ENCODE results near the gene KLF6. TPM values are rescaled to one million over a fixed set of nuclear protein-coding genes. Genes with fewer than 3 reads are reported as not detected.

The KLF6 gene
- total RNA-seq, 1 donor from 2014 or later: 328 TPM

- H3K27ac Mint-ChIP-seq (ENCODE audit: unreplicated experiment): no peak overlapping the region
- peaks cover 3% of the 10 kb centered on the region for H3K27me3 Mint-ChIP-seq (ENCODE audit: unreplicated experiment)
- H3K36me3 Mint-ChIP-seq (ENCODE audit: low read depth, unreplicated experiment): no peaks in the 10 kb centered on the region
Observed at GRCh38 chr10:3803295-3803926, 18.4 kb upstream of the KLF6 start.

GRCh38 chr10:3802526-3803265, 17.7 kb upstream of the KLF6 start:
- TF ChIP-seq CTCF (IDR thresholded peaks at IDR 0.05; ENCODE audit: unreplicated experiment): no peak
- Mint-ChIP-seq H3K9me3 (ENCODE audit: unreplicated experiment) (no peaks in the 10 kb centered on the region), H3K4me3 (ENCODE audit: unreplicated experiment) (no peak overlapping the region), H3K27me3 (ENCODE audit: unreplicated experiment) (peaks cover 1% of the 10 kb centered on the region), H3K36me3 (ENCODE audit: low read depth, unreplicated experiment) (no peaks in the 10 kb centered on the region), H3K4me1 (ENCODE audit: unreplicated experiment) (peaks cover 34% of the 10 kb centered on the region), H3K27ac (ENCODE audit: unreplicated experiment) (no peak overlapping the region)
- DNase-seq (ENCODE audit: low spot score): no peak

More at GRCh38 chr10:3803295-3803926, 18.4 kb upstream of the KLF6 start:
- DNase-seq (ENCODE audit: low spot score): no peak
- Mint-ChIP-seq H3K4me3 (ENCODE audit: unreplicated experiment) (no peak overlapping the region), H3K9me3 (ENCODE audit: unreplicated experiment) (no peaks in the 10 kb centered on the region), H3K4me1 (ENCODE audit: unreplicated experiment) (peaks cover 41% of the 10 kb centered on the region)
- no peak for TF ChIP-seq CTCF (IDR thresholded peaks at IDR 0.05; ENCODE audit: unreplicated experiment)

- H3K27ac Mint-ChIP-seq (ENCODE audit: unreplicated experiment): no peak overlapping the region
- H3K9me3 Mint-ChIP-seq (ENCODE audit: unreplicated experiment): no peaks in the 10 kb centered on the region
- DNase-seq (ENCODE audit: low spot score): no peak
- H3K27me3 Mint-ChIP-seq (ENCODE audit: unreplicated experiment): peaks cover 1% of the 10 kb centered on the region
- no peaks in the 10 kb centered on the region for H3K36me3 Mint-ChIP-seq (ENCODE audit: low read depth, unreplicated experiment)
- H3K4me1 Mint-ChIP-seq (ENCODE audit: unreplicated experiment): peaks cover 24% of the 10 kb centered on the region
- no peak for TF ChIP-seq CTCF (IDR thresholded peaks at IDR 0.05; ENCODE audit: unreplicated experiment)
- H3K4me3 Mint-ChIP-seq (ENCODE audit: unreplicated experiment): no peak overlapping the region
Observed at GRCh38 chr10:3801558-3802192, 16.7 kb upstream of the KLF6 start.

- Mint-ChIP-seq H3K4me3 (ENCODE audit: unreplicated experiment) (no peak overlapping the region), H3K4me1 (ENCODE audit: unreplicated experiment) (peaks cover 13% of the 10 kb centered on the region), H3K27me3 (ENCODE audit: unreplicated experiment) (peaks cover 1% of the 10 kb centered on the region), H3K36me3 (ENCODE audit: low read depth, unreplicated experiment) (no peaks in the 10 kb centered on the region), H3K27ac (ENCODE audit: unreplicated experiment) (no peak overlapping the region), H3K9me3 (ENCODE audit: unreplicated experiment) (no peaks in the 10 kb centered on the region)
- no peak for TF ChIP-seq CTCF (IDR thresholded peaks at IDR 0.05; ENCODE audit: unreplicated experiment)
- no peak for DNase-seq (ENCODE audit: low spot score)
Observed at GRCh38 chr10:3800586-3800985, 15.6 kb upstream of the KLF6 start.

- TF ChIP-seq CTCF (IDR thresholded peaks at IDR 0.05; ENCODE audit: unreplicated experiment): no peak
- H3K27ac Mint-ChIP-seq (ENCODE audit: unreplicated experiment): no peak overlapping the region
- no peaks in the 10 kb centered on the region for H3K36me3 Mint-ChIP-seq (ENCODE audit: low read depth, unreplicated experiment)
- H3K27me3 Mint-ChIP-seq (ENCODE audit: unreplicated experiment): peaks cover 3% of the 10 kb centered on the region
- H3K4me1 Mint-ChIP-seq (ENCODE audit: unreplicated experiment): no peaks in the 10 kb centered on the region
- no peaks in the 10 kb centered on the region for H3K9me3 Mint-ChIP-seq (ENCODE audit: unreplicated experiment)
- DNase-seq (ENCODE audit: low spot score): no peak
- no peak overlapping the region for H3K4me3 Mint-ChIP-seq (ENCODE audit: unreplicated experiment)
Observed at GRCh38 chr10:3797750-3798149, 12.7 kb upstream of the KLF6 start.

Measured in endothelial cell (in vitro differentiated cells).